Tibial nerve (tissue), 3 donors: ENCODE measurements around the gene EDA.

Experiments used
- CTCF ChIP-seq, 5 experiments: fragments of 200-600 bp in 3 of 5; fragments of 450-650 bp in 2 of 5; sonication (generic) in 3 of 5; IDR thresholded peaks; one replicate each; pipeline ENCODE4 v1.5.1; 2016 to 2019; ENCODE audit warnings: antibody characterized with exemption in 5 of 5, mild to moderate bottlenecking in 3 of 5, moderate library complexity in 2 of 5
- POLR2A ChIP-seq, 2 donors: fragments of 450-650 bp; IDR thresholded peaks; one replicate each; pipeline ENCODE4 v1.6.1; 2017; ENCODE audit warnings: antibody characterized with exemption in 2 of 2, mild to moderate bottlenecking in 2 of 2, moderate library complexity in 2 of 2

- no peak for TF ChIP-seq CTCF (IDR thresholded peaks at IDR 0.05)
- no peak for TF ChIP-seq POLR2A (IDR thresholded peaks at IDR 0.05)
Observed at GRCh38 chrX:70046978-70047377, 431.1 kb downstream of the EDA start.
